Measurements from ENCODE around the gene PTPN3. TPM values are rescaled to one million over a fixed set of nuclear protein-coding genes. Genes with fewer than 3 reads are reported as not detected.

Gene PTPN3
- total RNA-seq, 3 donors from 2014 or later (not counting 1 experiment from before 2014, with no cell fraction given): not detected

DNA sequence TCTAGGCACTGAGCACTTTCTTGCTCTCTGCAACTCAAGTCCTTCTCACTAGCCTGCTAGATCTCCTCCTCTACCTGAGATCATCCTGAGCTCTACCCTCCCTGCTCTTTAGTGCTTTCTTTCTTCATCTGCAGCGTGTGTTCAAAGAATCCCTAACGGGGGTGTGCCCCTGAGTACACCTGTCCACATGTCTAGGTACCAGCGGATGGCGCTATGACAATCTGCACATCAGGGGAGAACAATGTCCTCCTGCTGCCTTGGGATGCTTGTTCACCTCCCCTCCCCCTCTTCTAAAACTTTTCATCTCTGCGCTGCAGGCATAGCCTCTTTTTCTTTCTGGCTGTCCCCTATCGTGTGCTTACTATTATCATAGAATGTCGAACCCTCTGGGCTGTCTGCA lies 42.7 kb downstream of the PTPN3 start:
- H3K27me3 ChIP-seq (ENCODE audit: control insufficient read depth, insufficient read depth, low read length): no peaks in the 10 kb centered on the region
- no peak overlapping the region for H3K4me3 Mint-ChIP-seq

GRCh38 chr9:109454601-109455155 lies 43.4 kb downstream of the PTPN3 start:
- no peaks in the 10 kb centered on the region for H3K4me1 ChIP-seq (ENCODE audit: control insufficient read depth, insufficient read depth, low read length)
- no peaks in the 10 kb centered on the region for H3K9me3 ChIP-seq (ENCODE audit: control insufficient read depth, insufficient read depth, low read length)
- no peak for ATAC-seq
- no peak overlapping the region for H3K4me3 ChIP-seq (ENCODE audit: low read length)
- DNase-seq: no peak
- 87% methylated on average over 5 of the region's 5 CpGs for WGBS (ENCODE audit: insufficient coverage)
- no peaks in the 10 kb centered on the region for H3K36me3 ChIP-seq (ENCODE audit: control insufficient read depth, insufficient read depth, low read length)
- no peak overlapping the region for H3K27ac ChIP-seq (ENCODE audit: low read length)
- Mint-ChIP-seq H3K4me1 (no peaks in the 10 kb centered on the region), H3K27me3 (ENCODE audit: low read depth in 2 of 2) (peaks cover 14 to 19% of the 10 kb centered on the region in 2 donors), H3K27ac (no peak overlapping the region), H3K36me3 (no peaks in the 10 kb centered on the region), H3K9me3 (no peaks in the 10 kb centered on the region), H3K4me3 (no peak overlapping the region)
- intact Hi-C loops (cut with micrococcal nuclease): no loop called here
- TF ChIP-seq, protein P1, sequence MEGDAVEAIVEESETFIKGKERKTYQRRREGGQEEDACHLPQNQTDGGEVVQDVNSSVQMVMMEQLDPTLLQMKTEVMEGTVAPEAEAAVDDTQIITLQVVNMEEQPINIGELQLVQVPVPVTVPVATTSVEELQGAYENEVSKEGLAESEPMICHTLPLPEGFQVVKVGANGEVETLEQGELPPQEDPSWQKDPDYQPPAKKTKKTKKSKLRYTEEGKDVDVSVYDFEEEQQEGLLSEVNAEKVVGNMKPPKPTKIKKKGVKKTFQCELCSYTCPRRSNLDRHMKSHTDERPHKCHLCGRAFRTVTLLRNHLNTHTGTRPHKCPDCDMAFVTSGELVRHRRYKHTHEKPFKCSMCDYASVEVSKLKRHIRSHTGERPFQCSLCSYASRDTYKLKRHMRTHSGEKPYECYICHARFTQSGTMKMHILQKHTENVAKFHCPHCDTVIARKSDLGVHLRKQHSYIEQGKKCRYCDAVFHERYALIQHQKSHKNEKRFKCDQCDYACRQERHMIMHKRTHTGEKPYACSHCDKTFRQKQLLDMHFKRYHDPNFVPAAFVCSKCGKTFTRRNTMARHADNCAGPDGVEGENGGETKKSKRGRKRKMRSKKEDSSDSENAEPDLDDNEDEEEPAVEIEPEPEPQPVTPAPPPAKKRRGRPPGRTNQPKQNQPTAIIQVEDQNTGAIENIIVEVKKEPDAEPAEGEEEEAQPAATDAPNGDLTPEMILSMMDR (IDR thresholded peaks at IDR 0.05): no peak
- no peaks in the 10 kb centered on the region for H3K27me3 ChIP-seq (ENCODE audit: control insufficient read depth, insufficient read depth, low read length)

More for the DNA sequence above, 42.7 kb downstream of the PTPN3 start:
- DNase-seq (no peak), ATAC-seq (no peak)
- 80% methylated on average over 7 of the region's 7 CpGs for WGBS (ENCODE audit: insufficient coverage)
- H3K27ac Mint-ChIP-seq: no peak overlapping the region
- Histone ChIP-seq H3K9me3 (ENCODE audit: control insufficient read depth, insufficient read depth, low read length) (no peaks in the 10 kb centered on the region), H3K4me1 (ENCODE audit: control insufficient read depth, insufficient read depth, low read length) (no peaks in the 10 kb centered on the region), H3K4me3 (ENCODE audit: low read length) (no peak overlapping the region), H3K27ac (ENCODE audit: low read length) (no peak overlapping the region), H3K36me3 (ENCODE audit: control insufficient read depth, insufficient read depth, low read length) (no peaks in the 10 kb centered on the region)
- H3K9me3 Mint-ChIP-seq: no peaks in the 10 kb centered on the region
- TF ChIP-seq, protein P1 (IDR thresholded peaks at IDR 0.05): no peak
- intact Hi-C loops (cut with micrococcal nuclease): no loop called here
- H3K27me3 Mint-ChIP-seq (ENCODE audit: low read depth in 2 of 2): peaks cover 18 to 19% of the 10 kb centered on the region in 2 donors
- H3K36me3 Mint-ChIP-seq: no peaks in the 10 kb centered on the region
- no peaks in the 10 kb centered on the region for H3K4me1 Mint-ChIP-seq

GRCh38 chr9:109454041-109454440 lies 44.1 kb downstream of the PTPN3 start:
- H3K4me1 ChIP-seq (ENCODE audit: control insufficient read depth, insufficient read depth, low read length): no peaks in the 10 kb centered on the region
- intact Hi-C loops (cut with micrococcal nuclease): no loop called here

More at GRCh38 chr9:109454041-109454440, 44.1 kb downstream of the PTPN3 start:
- Histone ChIP-seq H3K36me3 (ENCODE audit: control insufficient read depth, insufficient read depth, low read length) (no peaks in the 10 kb centered on the region), H3K9me3 (ENCODE audit: control insufficient read depth, insufficient read depth, low read length) (no peaks in the 10 kb centered on the region), H3K4me3 (ENCODE audit: low read length) (no peak overlapping the region), H3K27me3 (ENCODE audit: control insufficient read depth, insufficient read depth, low read length) (no peaks in the 10 kb centered on the region), H3K27ac (ENCODE audit: low read length) (no peak overlapping the region)
- Mint-ChIP-seq H3K4me3 (no peak overlapping the region), H3K4me1 (no peaks in the 10 kb centered on the region), H3K36me3 (no peaks in the 10 kb centered on the region), H3K27me3 (ENCODE audit: low read depth in 2 of 2) (peaks cover 13 to 19% of the 10 kb centered on the region in 2 donors), H3K27ac (no peak overlapping the region), H3K9me3 (no peaks in the 10 kb centered on the region)
- ATAC-seq (no peak), DNase-seq (no peak)
- TF ChIP-seq, protein P1 (IDR thresholded peaks at IDR 0.05): no peak

All from natural killer cell (primary cell).